IMR-90 (cell line): ENCODE data around the gene MSL3B.

Source experiments
- ATAC-seq: fragments of 200-7000 bp; cut with Tn5 transposase; 2 replicates; pipeline ENCODE4 v1.9.1; 2020; ENCODE audit warnings: low read depth, mild to moderate bottlenecking, moderate library complexity
- BruUV-seq: library from RNA; stranded (reverse); fragments of 400-500 nt; replicated peaks from 2 replicates; lab custom pipeline; 2021; lab: Mats Ljungman, UMichigan
- CTCF ChIA-PET: fragments of 300-600 bp; formaldehyde crosslinking; extraction: SDS; loops from one replicate; lab custom pipeline; 2021; ENCODE audit warnings: antibody characterized with exemption; lab: Yijun Ruan, JAX
- POLR2A ChIA-PET: fragments of 300-600 bp; sonication (Branson Sonifier 250); formaldehyde crosslinking; loops from one replicate; lab custom pipeline; 2022; ENCODE audit warnings: antibody characterized with exemption; ENCODE audit not compliant: unreplicated experiment; lab: Charles Lee
- DNase-seq: peaks from one replicate; pipeline ENCODE4 v3.0.0; 2013
- H2AFZ ChIP-seq: replicated peaks from 2 replicates; pipeline ENCODE3; 2013; ENCODE audit warnings: low read length, mild to moderate bottlenecking; ENCODE audit not compliant: poor library complexity
- H2AK5ac ChIP-seq: 2 replicates; pipeline ENCODE4 v1.6.1; 2013; ENCODE audit warnings: low read depth, low read length, inconsistent platforms
- H2AK9ac ChIP-seq: replicated peaks from 2 replicates; pipeline ENCODE3; 2013; ENCODE audit warnings: mild to moderate bottlenecking, low read depth, low read length, moderate library complexity; ENCODE audit not compliant: poor library complexity
- H2BK120ac ChIP-seq: 2 replicates; pipeline ENCODE4 v1.6.1; 2013; ENCODE audit warnings: low read depth, low read length, inconsistent platforms
- H2BK15ac ChIP-seq: 3 replicates; pipeline ENCODE4 v1.6.1; 2013; ENCODE audit warnings: low read depth, low read length, inconsistent platforms
- H2BK20ac ChIP-seq: 2 replicates; pipeline ENCODE4 v1.6.1; 2013; ENCODE audit warnings: low read depth, mild to moderate bottlenecking, inconsistent platforms, low read length, moderate library complexity
- H2BK5ac ChIP-seq: 2 replicates; pipeline ENCODE4 v1.6.1; 2013; ENCODE audit warnings: mild to moderate bottlenecking, low read depth, low read length, inconsistent platforms; ENCODE audit not compliant: poor library complexity, severe bottlenecking
- H3K14ac ChIP-seq: replicated peaks from 2 replicates; pipeline ENCODE4 v1.6.1; 2013; ENCODE audit warnings: low read depth, low read length, inconsistent platforms
- H3K18ac ChIP-seq: 2 replicates; pipeline ENCODE4 v1.6.1; 2013; ENCODE audit warnings: low read depth, low read length, control low read depth
- H3K23ac ChIP-seq: 2 replicates; pipeline ENCODE4 v1.6.1; 2013; ENCODE audit warnings: low read depth, low read length, inconsistent platforms
- H3K27ac ChIP-seq: 2 replicates; pipeline ENCODE4 v1.5.1; 2013; ENCODE audit warnings: mild to moderate bottlenecking, control low read depth, low read length; ENCODE audit not compliant: insufficient read depth
- H3K27me3 ChIP-seq: 2 replicates; pipeline ENCODE4 v1.6.1; 2013; ENCODE audit warnings: low read length; ENCODE audit not compliant: control insufficient read depth, insufficient read depth
- H3K36me3 ChIP-seq: 2 replicates; pipeline ENCODE4 v1.6.1; 2013; ENCODE audit warnings: low read length, mixed read lengths; ENCODE audit not compliant: control insufficient read depth, insufficient read depth
- H3K4ac ChIP-seq: 2 replicates; pipeline ENCODE4 v1.6.1; 2013; ENCODE audit warnings: low read depth, low read length, inconsistent platforms
- H3K4me1 ChIP-seq: 2 replicates; pipeline ENCODE4 v1.6.1; 2013; ENCODE audit warnings: low read length, mixed read lengths; ENCODE audit not compliant: control insufficient read depth, insufficient read depth
- H3K4me2 ChIP-seq: 2 replicates; pipeline ENCODE4 v1.6.1; 2013; ENCODE audit warnings: low read depth, mild to moderate bottlenecking, control low read depth, low read length, moderate library complexity
- H3K4me3 ChIP-seq: 2 replicates; pipeline ENCODE4 v1.5.1; 2013; ENCODE audit warnings: low read depth, mild to moderate bottlenecking, control low read depth, low read length, moderate library complexity; ENCODE audit not compliant: insufficient read depth
- H3K56ac ChIP-seq: 2 replicates; pipeline ENCODE4 v1.6.1; 2013; ENCODE audit warnings: low read length, inconsistent platforms; ENCODE audit not compliant: insufficient read depth; ENCODE audit errors: extremely low read depth
- H3K79me1 ChIP-seq, 2 experiments: 2 replicates each; pipeline ENCODE4 v1.6.1; 2013; ENCODE audit warnings: low read length in 2 of 2, inconsistent platforms in 1 of 2, low read depth in 1 of 2
- H3K9ac ChIP-seq: 2 replicates; pipeline ENCODE4 v1.6.1; 2013; ENCODE audit warnings: low read depth, low read length, control low read depth
- H3K9me1 ChIP-seq: 2 replicates; pipeline ENCODE4 v1.6.1; 2013; ENCODE audit warnings: low read length, inconsistent platforms; ENCODE audit not compliant: insufficient read depth
- H3K9me3 ChIP-seq: 2 replicates; pipeline ENCODE4 v1.6.1; 2013; ENCODE audit warnings: low read length; ENCODE audit not compliant: control insufficient read depth, insufficient read depth
- H4K20me1 ChIP-seq: 2 replicates; pipeline ENCODE4 v1.6.1; 2013; ENCODE audit warnings: low read length, inconsistent platforms; ENCODE audit not compliant: insufficient read depth
- H4K5ac ChIP-seq: 2 replicates; pipeline ENCODE4 v1.6.1; 2013; ENCODE audit warnings: mild to moderate bottlenecking, low read depth, low read length, control low read depth
- H4K8ac ChIP-seq, 2 experiments: 2 replicates each; pipeline ENCODE4 v1.6.1; 2013; ENCODE audit warnings: low read depth in 2 of 2, low read length in 2 of 2, control low read depth in 1 of 2, inconsistent platforms in 1 of 2
- H4K91ac ChIP-seq: 2 replicates; pipeline ENCODE4 v1.6.1; 2013; ENCODE audit warnings: low read depth, low read length, inconsistent platforms; ENCODE audit not compliant: insufficient read depth
- BHLHE40 ChIP-seq: fragments of 150-350 bp; IDR thresholded peaks from 2 replicates; pipeline ENCODE4 v1.6.1; 2016; ENCODE audit warnings: mild to moderate bottlenecking, low read depth, low read length
- CHD1 ChIP-seq: IDR thresholded peaks from 2 replicates; pipeline ENCODE4 v1.6.1; 2012; ENCODE audit warnings: low read depth, low read length, improper control_type of control experiment
- FOS ChIP-seq: fragments of 150-350 bp; IDR thresholded peaks from 2 replicates; pipeline ENCODE4 v1.6.1; 2016; ENCODE audit warnings: low read depth, low read length
- MAFK ChIP-seq: IDR thresholded peaks from 2 replicates; pipeline ENCODE4 v1.6.1; 2012; ENCODE audit warnings: low read depth, low read length, improper control_type of control experiment
- MAZ ChIP-seq: IDR thresholded peaks from 2 replicates; pipeline ENCODE4 v1.6.1; 2012; ENCODE audit warnings: low read depth, mild to moderate bottlenecking, low read length, improper control_type of control experiment, moderate library complexity, borderline replicate concordance
- NFE2L2 ChIP-seq: fragments of 150-350 bp; IDR thresholded peaks from 2 replicates; pipeline ENCODE4 v1.6.1; 2016; ENCODE audit warnings: low read depth, mild to moderate bottlenecking, low read length
- POLR2A ChIP-seq: IDR thresholded peaks from 2 replicates; pipeline ENCODE4 v1.6.1; 2012; ENCODE audit warnings: mild to moderate bottlenecking, low read depth, low read length
- RAD21 ChIP-seq: IDR thresholded peaks from 2 replicates; pipeline ENCODE4 v1.6.1; 2012; ENCODE audit warnings: low read length, improper control_type of control experiment
- WGBS, 2 experiments: methylation state at CpG; one replicate each; pipeline versions ENCODE4 v1.1.5 to v1.1.7; 2013; ENCODE audit warnings: missing lambda C conversion rate in 2 of 2; ENCODE audit not compliant: insufficient read length in 1 of 2; ENCODE audit errors: extremely low coverage in 2 of 2; 5-methylcytosine and 5-hydroxymethylcytosine counted together
- dilution Hi-C: fragments of 300-500 bp; cut with HindIII; formaldehyde crosslinking; loops from one replicate; pipeline ENCODE4 v1.14.3; 2018; ENCODE audit warnings: low sequenced_read_pairs; ENCODE audit not compliant: unreplicated experiment
- in situ Hi-C: fragments of 300-500 bp; cut with MboI; formaldehyde crosslinking; loops from 3 replicates; pipeline ENCODE4 v1.14.3; 2019; ENCODE audit warnings: low sequenced_read_pairs, inconsistent platforms, mixed read lengths
- intact Hi-C: fragments of 100-400 bp; cut with micrococcal nuclease; formaldehyde crosslinking; loops from 2 replicates; pipeline ENCODE4 v1.10.0; 2022

The MSL3B gene

DNA sequence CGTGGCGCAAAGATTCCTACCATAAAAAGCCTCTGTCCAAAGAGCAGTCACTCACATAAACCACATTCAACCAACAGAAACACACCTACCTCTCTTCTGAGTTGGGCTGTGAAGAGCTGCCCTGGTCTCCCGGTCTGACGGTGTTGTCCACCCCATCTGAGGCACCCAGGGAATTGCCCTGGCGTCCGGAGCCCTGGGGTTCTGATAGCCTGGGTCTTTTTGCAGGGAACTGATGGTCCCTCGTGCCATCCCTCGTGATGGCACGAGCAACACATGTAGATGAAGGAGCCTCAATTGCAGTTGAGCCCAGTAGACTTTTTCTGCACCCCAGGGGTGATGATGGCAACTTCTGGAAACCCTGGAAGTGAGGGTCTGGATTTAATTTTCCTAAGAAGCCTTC, 27.7 kb downstream of the MSL3B start:
- dilution Hi-C loops, result no loop called here
- POLR2A ChIA-PET, result no interaction called here
- in situ Hi-C loops, result loop anchor here (25.0 kb wide), 1 partner anchor 378 kb away; no protein-coding TSS in a partner anchor

More for the DNA sequence above, 27.7 kb downstream of the MSL3B start:
- intact Hi-C loops, result no loop called here
- Histone ChIP-seq H3K56ac (no peak overlapping the region), H3K4me1 (peaks cover 2% of the 10 kb centered on the region; the same call in 1 of the 2 replicates), H2AK9ac (no peak overlapping the region), H3K9me3 (no peaks in the 10 kb centered on the region), H3K14ac (no peak overlapping the region), H3K4me3 (no peak overlapping the region), H2BK120ac (no peak overlapping the region), H3K9me1 (peaks cover 7% of the 10 kb centered on the region), H4K5ac (no peak overlapping the region), H4K91ac (no peak overlapping the region), H3K9ac (no peak overlapping the region), H2BK20ac (no peak overlapping the region), H3K23ac (no peak overlapping the region), H2BK5ac (no peak overlapping the region), H4K20me1 (peaks cover 29% of the 10 kb centered on the region), H3K36me3 (peaks cover 22% of the 10 kb centered on the region), H3K27me3 (no peaks in the 10 kb centered on the region), H4K8ac (no peak overlapping the region), H3K4me2 (no peak overlapping the region), H3K4ac (no peak overlapping the region), H3K18ac (no peak overlapping the region), H2AK5ac (no peak overlapping the region), H3K79me1 (peaks cover 47 to 66% of the 10 kb centered on the region in 2 experiments), H2AFZ (peak overlapping the region; percentile 36), H3K27ac (no peak overlapping the region), H2BK15ac (no peak overlapping the region)
- CTCF ChIA-PET, result no interaction called here
- WGBS, 2 experiments, result 95% methylated on average over 4 of the region's 9 CpGs; no CpG with 5 or more reads in 1 of the 2 experiments
- DNase-seq (no peak), ATAC-seq (no peak)
- no TSS peak for BruUV-seq
- TF ChIP-seq POLR2A (no peak), MAZ (no peak), MAFK (no peak), FOS (no peak), CHD1 (no peak), BHLHE40 (no peak), RAD21 (no peak), NFE2L2 (no peak)
